ENCODE data around the gene KLHL2. TPM values are rescaled to one million over a fixed set of nuclear protein-coding genes. Genes with fewer than 3 reads are reported as not detected.

Gene KLHL2
- total RNA-seq, 2 donors from 2014 or later = 11.6 to 16.0 TPM

GRCh38 chr4:165294907-165295306 lies 87.5 kb downstream of the KLHL2 start:
- no peaks in the 10 kb centered on the region for H3K4me1 ChIP-seq (ENCODE audit: control insufficient read depth, insufficient read depth, low read length)
- no peak overlapping the region for H3K9ac ChIP-seq (ENCODE audit: extremely low read depth, low read length, poor library complexity, severe bottlenecking)
- TF ChIP-seq CTCF (conservative IDR thresholded peaks at IDR 0.05) = no peak
- no peaks in the 10 kb centered on the region for H3K27me3 ChIP-seq (ENCODE audit: control insufficient read depth, insufficient read depth, low read length, poor library complexity, severe bottlenecking)
- no peak overlapping the region for H3K4me3 ChIP-seq (ENCODE audit: low read length)
- no peak overlapping the region for H3K4me3 Mint-ChIP-seq
- no peak for DNase-seq
- H3K27ac Mint-ChIP-seq = peak overlapping the region; percentile 79
- 78 to 100% methylated on average over 1 to 5 of the region's 5 CpGs for WGBS, 2 experiments (ENCODE audit: insufficient coverage in 1 of 2, insufficient read length in 1 of 2)
- H3K36me3 Mint-ChIP-seq (ENCODE audit: low read depth) = peaks cover 3% of the 10 kb centered on the region
- H3K27me3 Mint-ChIP-seq (ENCODE audit: insufficient read depth) = no peaks in the 10 kb centered on the region
- H3K36me3 ChIP-seq (ENCODE audit: control insufficient read depth, insufficient read depth, low read length) = peaks cover 22% of the 10 kb centered on the region
- H3K9me3 Mint-ChIP-seq = no peaks in the 10 kb centered on the region
- no peaks in the 10 kb centered on the region for H3K9me3 ChIP-seq (ENCODE audit: control insufficient read depth, low read length)
- no peak overlapping the region for H3K27ac ChIP-seq (ENCODE audit: low read depth, low read length)
- peaks cover 11% of the 10 kb centered on the region for H3K4me1 Mint-ChIP-seq

GRCh38 chr4:165297626-165298025 lies 90.3 kb downstream of the KLHL2 start:
- Mint-ChIP-seq H3K4me1 (peaks cover 11% of the 10 kb centered on the region), H3K27me3 (ENCODE audit: insufficient read depth) (no peaks in the 10 kb centered on the region), H3K4me3 (no peak overlapping the region), H3K27ac (no peak overlapping the region), H3K36me3 (ENCODE audit: low read depth) (peaks cover 6% of the 10 kb centered on the region), H3K9me3 (no peaks in the 10 kb centered on the region)
- no peak for TF ChIP-seq CTCF (conservative IDR thresholded peaks at IDR 0.05)
- no peaks in the 10 kb centered on the region for H3K4me1 ChIP-seq (ENCODE audit: control insufficient read depth, insufficient read depth, low read length)
- no peak overlapping the region for H3K9ac ChIP-seq (ENCODE audit: extremely low read depth, low read length, poor library complexity, severe bottlenecking)
- peaks cover 22% of the 10 kb centered on the region for H3K36me3 ChIP-seq (ENCODE audit: control insufficient read depth, insufficient read depth, low read length)
- no peaks in the 10 kb centered on the region for H3K27me3 ChIP-seq (ENCODE audit: control insufficient read depth, insufficient read depth, low read length, poor library complexity, severe bottlenecking)
- H3K27ac ChIP-seq (ENCODE audit: low read depth, low read length) = no peak overlapping the region
- no peaks in the 10 kb centered on the region for H3K9me3 ChIP-seq (ENCODE audit: control insufficient read depth, low read length)
- no peak overlapping the region for H3K4me3 ChIP-seq (ENCODE audit: low read length)
- 96 to 100% methylated on average over 5 to 8 of the region's 8 CpGs for WGBS, 2 experiments (ENCODE audit: insufficient coverage in 1 of 2, insufficient read length in 1 of 2)
- DNase-seq = no peak

GRCh38 chr4:165299399-165300060 lies 92.2 kb downstream of the KLHL2 start:
- 96 to 100% methylated on average over 5 of the region's 5 CpGs for WGBS, 2 experiments (ENCODE audit: insufficient coverage in 1 of 2, insufficient read length in 1 of 2)
- Mint-ChIP-seq H3K27ac (no peak overlapping the region), H3K36me3 (ENCODE audit: low read depth) (peaks cover 6% of the 10 kb centered on the region), H3K27me3 (ENCODE audit: insufficient read depth) (no peaks in the 10 kb centered on the region), H3K4me1 (peaks cover 5% of the 10 kb centered on the region), H3K9me3 (no peaks in the 10 kb centered on the region), H3K4me3 (no peak overlapping the region)
- H3K4me1 ChIP-seq (ENCODE audit: control insufficient read depth, insufficient read depth, low read length) = no peaks in the 10 kb centered on the region
- no peak overlapping the region for H3K9ac ChIP-seq (ENCODE audit: extremely low read depth, low read length, poor library complexity, severe bottlenecking)
- no peak overlapping the region for H3K27ac ChIP-seq (ENCODE audit: low read depth, low read length)
- H3K4me3 ChIP-seq (ENCODE audit: low read length) = no peak overlapping the region
- no peak for DNase-seq
- no peaks in the 10 kb centered on the region for H3K27me3 ChIP-seq (ENCODE audit: control insufficient read depth, insufficient read depth, low read length, poor library complexity, severe bottlenecking)
- no peak for TF ChIP-seq CTCF (conservative IDR thresholded peaks at IDR 0.05)
- H3K36me3 ChIP-seq (ENCODE audit: control insufficient read depth, insufficient read depth, low read length) = peaks cover 26% of the 10 kb centered on the region
- H3K9me3 ChIP-seq (ENCODE audit: control insufficient read depth, low read length) = no peaks in the 10 kb centered on the region
